SK-N-SH treated with all-trans-retinoic acid at 6 μM for 48 hours (cell line): ENCODE measurements around the gene TREML1.

Experiments used
- ATAC-seq: fragments of 200-7000 bp; cut with Tn5 transposase; 3 replicates; pipeline ENCODE4 v1.9.1; 2020; ENCODE audit warnings: mild to moderate bottlenecking, moderate library complexity
- ARNTL ChIP-seq: fragments of 450-650 bp; formaldehyde crosslinking; IDR thresholded peaks from 2 replicates; pipeline ENCODE4 v1.5.0; 2020; ENCODE audit warnings: low read depth, mild to moderate bottlenecking, moderate library complexity, borderline replicate concordance
- BACH2 ChIP-seq: fragments of 250-450 bp; sonication (Bioruptor Pico); IDR thresholded peaks from 2 replicates; pipeline ENCODE4 v1.9.0; 2021; ENCODE audit warnings: mild to moderate bottlenecking, borderline replicate concordance
- CSDC2 ChIP-seq: fragments of 250-450 bp; sonication (Bioruptor Pico); IDR thresholded peaks from 2 replicates; pipeline ENCODE4 v1.5.0; 2020; ENCODE audit warnings: mild to moderate bottlenecking, moderate library complexity
- ESRRG ChIP-seq: fragments of 250-450 bp; sonication (Bioruptor Pico); IDR thresholded peaks from 2 replicates; pipeline ENCODE4 v1.6.1; 2021; ENCODE audit warnings: mild to moderate bottlenecking
- GLIS3 ChIP-seq: fragments of 250-450 bp; sonication (Bioruptor Pico); IDR thresholded peaks from 2 replicates; pipeline ENCODE4 v1.5.0; 2020; ENCODE audit warnings: mild to moderate bottlenecking, moderate library complexity
- ISL1 ChIP-seq: fragments of 250-450 bp; sonication (Bioruptor Pico); IDR thresholded peaks from 2 replicates; pipeline ENCODE4 v2.1.2; 2022; ENCODE audit warnings: mild to moderate bottlenecking, moderate library complexity
- OSR1 ChIP-seq: fragments of 250-450 bp; sonication (Bioruptor Pico); IDR thresholded peaks from 2 replicates; pipeline ENCODE4 v1.8.0; 2022; ENCODE audit warnings: moderate library complexity, mild to moderate bottlenecking, inconsistent platforms
- POU6F1 ChIP-seq: fragments of 250-450 bp; sonication (Bioruptor Pico); IDR thresholded peaks from 2 replicates; pipeline ENCODE4 v1.8.0; 2021; ENCODE audit warnings: low read depth, mild to moderate bottlenecking, moderate library complexity, borderline replicate concordance
- PPARA ChIP-seq: fragments of 250-450 bp; sonication (Bioruptor Pico); IDR thresholded peaks from 2 replicates; pipeline ENCODE4 v1.5.0; 2020; ENCODE audit warnings: mild to moderate bottlenecking, borderline replicate concordance
- RARB ChIP-seq: fragments of 250-450 bp; sonication (Bioruptor Pico); IDR thresholded peaks from 2 replicates; pipeline ENCODE4 v1.8.0; 2021; ENCODE audit warnings: mild to moderate bottlenecking, moderate library complexity
- SNAI2 ChIP-seq: fragments of 250-450 bp; sonication (Bioruptor Pico); IDR thresholded peaks from 2 replicates; pipeline ENCODE4 v1.5.0; 2020; ENCODE audit warnings: mild to moderate bottlenecking, moderate library complexity
- TCF4 ChIP-seq: fragments of 250-450 bp; sonication (Bioruptor Pico); IDR thresholded peaks from 2 replicates; pipeline ENCODE4 v1.8.0; 2021; ENCODE audit warnings: mild to moderate bottlenecking, moderate library complexity, borderline replicate concordance
- TOX ChIP-seq: fragments of 250-450 bp; sonication (Bioruptor Pico); IDR thresholded peaks from 2 replicates; pipeline ENCODE4 v1.8.0; 2021; ENCODE audit warnings: mild to moderate bottlenecking, moderate library complexity, borderline replicate concordance
- TSHZ2 ChIP-seq: fragments of 250-450 bp; sonication (Bioruptor Pico); IDR thresholded peaks from 2 replicates; pipeline ENCODE4 v1.5.0; 2020; ENCODE audit warnings: mild to moderate bottlenecking, moderate library complexity
- ZFP3 ChIP-seq: fragments of 250-450 bp; sonication (Bioruptor Pico); IDR thresholded peaks from 2 replicates; pipeline ENCODE4 v1.5.0; 2020; ENCODE audit warnings: mild to moderate bottlenecking, moderate library complexity
- ZFP30 ChIP-seq: fragments of 450-650 bp; formaldehyde crosslinking; IDR thresholded peaks from 2 replicates; pipeline ENCODE4 v1.5.0; 2022; ENCODE audit warnings: mild to moderate bottlenecking, moderate library complexity
- ZNF565 ChIP-seq: fragments of 450-650 bp; formaldehyde crosslinking; conservative IDR thresholded peaks from 2 replicates; pipeline ENCODE4 v1.5.0; 2020; ENCODE audit warnings: low read depth, mild to moderate bottlenecking, moderate library complexity
- ZNF70 ChIP-seq: fragments of 450-650 bp; formaldehyde crosslinking; IDR thresholded peaks from 2 replicates; pipeline ENCODE4 v1.5.0; 2020; ENCODE audit warnings: mild to moderate bottlenecking, moderate library complexity
- TF ChIP-seq, protein P1 (sequence below): fragments of 250-450 bp; sonication (Bioruptor Pico); IDR thresholded peaks from 2 replicates; pipeline ENCODE4 v1.5.1; 2020; ENCODE audit warnings: low read depth, mild to moderate bottlenecking, moderate library complexity
- TF ChIP-seq, protein P2 (sequence below): fragments of 250-450 bp; sonication (Bioruptor Pico); IDR thresholded peaks from 2 replicates; pipeline ENCODE4 v1.8.0; 2020; ENCODE audit warnings: mild to moderate bottlenecking, moderate library complexity, borderline replicate concordance
- TF ChIP-seq, protein P3 (sequence below): fragments of 250-450 bp; sonication (Bioruptor Pico); IDR thresholded peaks from 2 replicates; pipeline ENCODE4 v1.5.1; 2021; ENCODE audit warnings: mild to moderate bottlenecking, moderate library complexity

The TREML1 gene

DNA sequence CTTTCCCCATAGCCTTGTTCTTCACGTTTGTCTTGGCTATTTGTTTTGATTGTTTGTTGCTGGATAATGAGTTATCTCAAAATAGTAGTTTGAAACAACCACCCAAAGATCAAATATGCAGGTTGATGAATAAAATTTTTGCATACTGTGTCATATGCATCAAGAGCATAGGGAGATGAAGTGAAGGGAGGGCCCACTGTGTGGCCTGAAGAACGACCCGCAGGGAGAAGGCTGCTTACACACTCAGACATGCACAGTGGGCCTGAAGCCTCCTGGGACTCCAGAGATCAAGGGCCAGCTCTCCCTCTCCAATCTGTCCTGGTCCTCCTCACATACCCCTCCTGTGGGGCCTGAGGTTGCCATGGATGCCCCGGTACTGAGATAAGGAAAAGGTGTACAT, 25.0 kb upstream of the TREML1 start:
- no peak for ATAC-seq
- no peak for TF ChIP-seq PPARA
- no peak for TF ChIP-seq ESRRG (CRISPR knock-in tag)
- TF ChIP-seq RARB (CRISPR knock-in tag) = no peak
- TF ChIP-seq ISL1 (CRISPR knock-in tag) = no peak
- no peak for TF ChIP-seq POU6F1 (CRISPR knock-in tag)
- TF ChIP-seq, protein P1, sequence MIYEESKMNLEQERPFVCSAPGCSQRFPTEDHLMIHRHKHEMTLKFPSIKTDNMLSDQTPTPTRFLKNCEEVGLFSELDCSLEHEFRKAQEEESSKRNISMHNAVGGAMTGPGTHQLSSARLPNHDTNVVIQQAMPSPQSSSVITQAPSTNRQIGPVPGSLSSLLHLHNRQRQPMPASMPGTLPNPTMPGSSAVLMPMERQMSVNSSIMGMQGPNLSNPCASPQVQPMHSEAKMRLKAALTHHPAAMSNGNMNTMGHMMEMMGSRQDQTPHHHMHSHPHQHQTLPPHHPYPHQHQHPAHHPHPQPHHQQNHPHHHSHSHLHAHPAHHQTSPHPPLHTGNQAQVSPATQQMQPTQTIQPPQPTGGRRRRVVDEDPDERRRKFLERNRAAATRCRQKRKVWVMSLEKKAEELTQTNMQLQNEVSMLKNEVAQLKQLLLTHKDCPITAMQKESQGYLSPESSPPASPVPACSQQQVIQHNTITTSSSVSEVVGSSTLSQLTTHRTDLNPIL (CRISPR knock-in tag) = no peak
- TF ChIP-seq TCF4 = no peak
- TF ChIP-seq ZNF70 (CRISPR knock-in tag) = no peak
- no peak for TF ChIP-seq ZFP30 (CRISPR knock-in tag)
- no peak for TF ChIP-seq ZNF565
- TF ChIP-seq TOX (CRISPR knock-in tag) = no peak
- TF ChIP-seq TSHZ2 = no peak
- TF ChIP-seq CSDC2 (CRISPR knock-in tag) = no peak

DNA sequence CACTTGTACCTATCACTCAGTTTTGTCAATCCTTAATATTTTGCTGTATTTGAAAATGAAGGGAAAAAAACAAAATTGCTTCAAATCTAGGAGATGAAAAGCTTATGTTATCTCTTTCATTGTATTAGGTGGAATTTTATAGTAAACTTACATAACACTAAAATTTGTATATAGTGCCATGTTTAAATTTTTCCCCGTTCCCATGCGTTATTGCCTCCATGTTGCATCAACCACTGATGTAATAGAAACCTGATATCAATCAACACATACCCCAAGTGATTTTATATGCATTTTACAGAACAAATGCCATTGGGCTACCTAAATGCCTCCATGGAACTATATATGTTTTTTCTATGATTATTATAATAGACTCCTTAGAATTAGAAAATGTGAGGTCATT, 23.5 kb upstream of the TREML1 start:
- no peak for ATAC-seq
- TF ChIP-seq TSHZ2 (no peak), ZFP3 (CRISPR knock-in tag) (no peak), ZFP30 (CRISPR knock-in tag) (no peak), ESRRG (CRISPR knock-in tag) (no peak), POU6F1 (CRISPR knock-in tag) (no peak), GLIS3 (CRISPR knock-in tag) (no peak), PPARA (no peak), ZNF565 (no peak), SNAI2 (CRISPR knock-in tag) (no peak), TOX (CRISPR knock-in tag) (no peak), ZNF70 (CRISPR knock-in tag) (no peak), BACH2 (CRISPR knock-in tag) (no peak), RARB (CRISPR knock-in tag) (no peak), ARNTL (CRISPR knock-in tag) (no peak), TCF4 (no peak), OSR1 (CRISPR knock-in tag) (no peak), CSDC2 (CRISPR knock-in tag) (no peak)
- TF ChIP-seq, protein P2, sequence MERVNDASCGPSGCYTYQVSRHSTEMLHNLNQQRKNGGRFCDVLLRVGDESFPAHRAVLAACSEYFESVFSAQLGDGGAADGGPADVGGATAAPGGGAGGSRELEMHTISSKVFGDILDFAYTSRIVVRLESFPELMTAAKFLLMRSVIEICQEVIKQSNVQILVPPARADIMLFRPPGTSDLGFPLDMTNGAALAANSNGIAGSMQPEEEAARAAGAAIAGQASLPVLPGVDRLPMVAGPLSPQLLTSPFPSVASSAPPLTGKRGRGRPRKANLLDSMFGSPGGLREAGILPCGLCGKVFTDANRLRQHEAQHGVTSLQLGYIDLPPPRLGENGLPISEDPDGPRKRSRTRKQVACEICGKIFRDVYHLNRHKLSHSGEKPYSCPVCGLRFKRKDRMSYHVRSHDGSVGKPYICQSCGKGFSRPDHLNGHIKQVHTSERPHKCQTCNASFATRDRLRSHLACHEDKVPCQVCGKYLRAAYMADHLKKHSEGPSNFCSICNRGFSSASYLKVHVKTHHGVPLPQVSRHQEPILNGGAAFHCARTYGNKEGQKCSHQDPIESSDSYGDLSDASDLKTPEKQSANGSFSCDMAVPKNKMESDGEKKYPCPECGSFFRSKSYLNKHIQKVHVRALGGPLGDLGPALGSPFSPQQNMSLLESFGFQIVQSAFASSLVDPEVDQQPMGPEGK (CRISPR knock-in tag) = no peak
- TF ChIP-seq, protein P3, sequence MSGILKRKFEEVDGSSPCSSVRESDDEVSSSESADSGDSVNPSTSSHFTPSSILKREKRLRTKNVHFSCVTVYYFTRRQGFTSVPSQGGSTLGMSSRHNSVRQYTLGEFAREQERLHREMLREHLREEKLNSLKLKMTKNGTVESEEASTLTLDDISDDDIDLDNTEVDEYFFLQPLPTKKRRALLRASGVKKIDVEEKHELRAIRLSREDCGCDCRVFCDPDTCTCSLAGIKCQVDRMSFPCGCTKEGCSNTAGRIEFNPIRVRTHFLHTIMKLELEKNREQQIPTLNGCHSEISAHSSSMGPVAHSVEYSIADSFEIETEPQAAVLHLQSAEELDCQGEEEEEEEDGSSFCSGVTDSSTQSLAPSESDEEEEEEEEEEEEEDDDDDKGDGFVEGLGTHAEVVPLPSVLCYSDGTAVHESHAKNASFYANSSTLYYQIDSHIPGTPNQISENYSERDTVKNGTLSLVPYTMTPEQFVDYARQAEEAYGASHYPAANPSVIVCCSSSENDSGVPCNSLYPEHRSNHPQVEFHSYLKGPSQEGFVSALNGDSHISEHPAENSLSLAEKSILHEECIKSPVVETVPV (CRISPR knock-in tag) = no peak
- TF ChIP-seq, protein P1 (CRISPR knock-in tag) = no peak
